ENCODE results near the gene CBR4.
"Not testable (repeated sequence)": the region's sequence is repeated elsewhere in the genome, so short reads cannot be mapped to it uniquely, and the experiment has no call there.

Gene CBR4

GRCh38 chr4:168979338-168979737 is 30.7 kb downstream of the CBR4 start:
- H3K27me3 ChIP-seq (replicated peaks) = no peaks in the 10 kb centered on the region
- H3K27ac ChIP-seq = no peak overlapping the region
- in situ Hi-C loops (cut with HindIII; ENCODE audit: low pct_ligation_motif_present, low sequenced_read_pairs) = no loop called here
- H3K4me3 ChIP-seq (ENCODE audit: low read depth, low read length) = no peak overlapping the region
- TF ChIP-seq CTCF (IDR thresholded peaks at IDR 0.05; ENCODE audit: low read depth, low read length, missing control alignments) = no peak
- no peak for DNase-seq
- H3K36me3 ChIP-seq (replicated peaks) = peaks cover 2% of the 10 kb centered on the region

GRCh38 chr4:168978001-168978700 is 31.9 kb downstream of the CBR4 start:
- H3K36me3 ChIP-seq (replicated peaks) = peaks cover 2% of the 10 kb centered on the region
- in situ Hi-C loops (cut with HindIII; ENCODE audit: low pct_ligation_motif_present, low sequenced_read_pairs) = no loop called here
- no peak for TF ChIP-seq CTCF (IDR thresholded peaks at IDR 0.05; ENCODE audit: low read depth, low read length, missing control alignments)
- H3K27me3 ChIP-seq (replicated peaks) = no peaks in the 10 kb centered on the region
- no peak overlapping the region for H3K4me3 ChIP-seq (ENCODE audit: low read depth, low read length)
- H3K27ac ChIP-seq = no peak overlapping the region
- DNase-seq = peak; percentile 65

- in situ Hi-C loops (cut with HindIII; ENCODE audit: low pct_ligation_motif_present, low sequenced_read_pairs) = no loop called here
- TF ChIP-seq CTCF (IDR thresholded peaks at IDR 0.05; ENCODE audit: low read depth, low read length, missing control alignments) = no peak
- no peak for DNase-seq
Measured at GRCh38 chr4:168972596-168972995, 37.5 kb downstream of the CBR4 start.

DNA sequence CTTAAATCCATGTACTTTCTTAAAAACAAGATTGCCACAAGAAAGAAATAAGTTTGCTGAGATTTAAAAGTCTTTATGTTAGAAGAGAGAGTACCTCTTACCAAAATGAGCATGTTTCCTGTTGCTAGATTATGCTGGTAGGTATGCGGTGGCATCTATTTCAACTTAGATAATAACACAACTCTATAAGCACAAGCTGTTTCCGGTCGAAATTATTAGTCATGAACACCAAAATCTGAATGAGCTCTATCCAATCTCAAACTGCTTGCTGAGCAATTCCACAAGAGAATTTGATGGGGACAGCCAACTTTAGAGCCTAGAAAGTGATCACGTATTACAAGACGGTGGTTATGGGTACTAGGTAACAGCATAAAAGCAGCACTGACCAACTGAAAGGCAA is 49.3 kb downstream of the CBR4 start:
- H3K4me3 ChIP-seq (ENCODE audit: low read depth, low read length) = no peak overlapping the region
- no peaks in the 10 kb centered on the region for H3K27me3 ChIP-seq (replicated peaks)
- no peak for DNase-seq
- no peak for TF ChIP-seq CTCF (IDR thresholded peaks at IDR 0.05; ENCODE audit: low read depth, low read length, missing control alignments)
- H3K36me3 ChIP-seq (replicated peaks) = no peaks in the 10 kb centered on the region
- H3K27ac ChIP-seq = no peak overlapping the region
- in situ Hi-C loops (cut with HindIII; ENCODE audit: low pct_ligation_motif_present, low sequenced_read_pairs) = no loop called here

More at GRCh38 chr4:168972596-168972995, 37.5 kb downstream of the CBR4 start:
- Histone ChIP-seq H3K27me3 (replicated peaks) (no peaks in the 10 kb centered on the region), H3K27ac (no peak overlapping the region), H3K4me3 (ENCODE audit: low read depth, low read length) (no peak overlapping the region), H3K36me3 (replicated peaks) (peaks cover 2% of the 10 kb centered on the region)

DNA sequence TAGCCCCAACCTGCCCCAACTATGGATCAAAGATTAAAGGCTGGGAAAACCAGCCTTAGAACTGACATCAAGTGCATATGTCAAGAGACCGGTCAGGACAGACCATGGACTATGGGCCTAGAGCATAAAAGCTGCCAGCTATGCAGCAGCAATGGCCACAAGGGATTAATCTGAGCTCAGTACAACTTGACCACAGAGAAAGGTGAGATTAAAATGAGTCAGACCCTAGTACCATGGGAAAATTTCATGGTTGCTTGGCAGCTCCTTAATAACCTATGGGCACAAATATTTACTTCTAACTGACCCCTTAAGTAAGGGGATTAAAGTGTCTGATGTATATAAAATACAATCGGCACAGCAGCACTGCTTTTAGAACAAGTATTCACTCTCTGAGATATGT is 54.4 kb downstream of the CBR4 start:
- H3K4me3 ChIP-seq (ENCODE audit: low read depth, low read length) = no peak overlapping the region
- in situ Hi-C loops (cut with HindIII; ENCODE audit: low pct_ligation_motif_present, low sequenced_read_pairs) = no loop called here
- H3K27ac ChIP-seq = no peak overlapping the region
- no peaks in the 10 kb centered on the region for H3K27me3 ChIP-seq (replicated peaks)
- TF ChIP-seq CTCF (IDR thresholded peaks at IDR 0.05; ENCODE audit: low read depth, low read length, missing control alignments) = no peak
- no peaks in the 10 kb centered on the region for H3K36me3 ChIP-seq (replicated peaks)
- DNase-seq = no peak

DNA sequence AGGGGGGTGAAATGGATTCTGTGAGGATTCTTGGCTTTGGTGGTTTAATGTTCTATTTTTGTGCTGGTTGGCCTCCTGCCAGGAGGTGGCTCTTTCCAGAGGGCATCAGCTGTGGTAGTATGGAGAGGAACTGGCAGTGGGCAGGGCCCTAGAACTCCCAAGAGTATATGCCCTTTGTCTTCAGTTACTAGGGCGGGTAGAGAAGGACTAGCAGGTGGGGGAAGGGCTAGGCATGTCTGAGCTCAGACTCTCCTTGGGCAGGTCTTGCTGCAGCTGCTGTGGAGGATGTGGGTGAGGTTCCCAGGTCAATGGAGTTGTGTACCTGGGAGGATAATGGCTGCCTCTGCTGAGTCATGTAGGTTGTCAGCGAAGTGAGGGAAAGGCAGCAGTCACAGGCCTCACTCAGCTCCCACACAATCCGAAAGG is 57.2 kb downstream of the CBR4 start:
- DNase-seq; H3K4me3 ChIP-seq (ENCODE audit: low read depth, low read length); in situ Hi-C loops (cut with HindIII; ENCODE audit: low pct_ligation_motif_present, low sequenced_read_pairs); H3K27me3 ChIP-seq (replicated peaks); H3K27ac ChIP-seq; H3K36me3 ChIP-seq (replicated peaks): not testable (repeated sequence)
